ENCODE results near the gene ERN1.

The ERN1 gene

DNA sequence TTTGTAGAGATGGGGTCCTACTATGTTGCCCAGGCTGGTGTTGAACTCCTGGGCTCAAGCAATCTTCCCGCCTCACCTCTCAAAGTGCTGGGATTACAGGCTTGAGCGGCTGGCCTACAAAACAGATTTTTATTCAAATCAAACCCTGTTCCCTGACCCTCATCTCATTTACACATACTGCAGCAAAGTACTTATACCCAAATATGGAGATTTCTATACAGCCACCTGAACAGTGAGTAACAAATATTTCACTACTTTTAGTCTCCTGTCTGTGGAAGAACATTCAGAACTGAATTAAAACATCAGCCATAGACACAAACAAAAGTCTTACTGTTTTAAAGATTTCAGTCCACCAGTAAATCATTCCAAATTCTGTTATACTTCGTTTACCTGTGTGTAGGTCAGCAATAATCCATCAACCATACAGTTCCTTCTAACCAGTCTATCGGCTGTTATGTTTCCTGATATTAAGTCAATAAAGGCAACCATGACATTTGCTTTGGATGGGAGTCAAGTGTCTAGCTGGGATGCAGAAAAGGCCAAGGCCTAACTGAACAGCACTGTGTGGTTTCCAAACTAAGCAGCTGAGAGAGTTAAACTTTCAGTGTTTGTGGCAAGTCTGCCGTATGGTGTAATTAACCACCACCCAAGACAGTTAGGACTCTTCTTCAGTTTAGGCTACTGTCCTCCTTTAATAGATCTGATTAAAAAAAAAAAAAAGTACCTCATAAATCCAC lies 22.3 kb downstream of the ERN1 start:
- no peak for DNase-seq

DNA sequence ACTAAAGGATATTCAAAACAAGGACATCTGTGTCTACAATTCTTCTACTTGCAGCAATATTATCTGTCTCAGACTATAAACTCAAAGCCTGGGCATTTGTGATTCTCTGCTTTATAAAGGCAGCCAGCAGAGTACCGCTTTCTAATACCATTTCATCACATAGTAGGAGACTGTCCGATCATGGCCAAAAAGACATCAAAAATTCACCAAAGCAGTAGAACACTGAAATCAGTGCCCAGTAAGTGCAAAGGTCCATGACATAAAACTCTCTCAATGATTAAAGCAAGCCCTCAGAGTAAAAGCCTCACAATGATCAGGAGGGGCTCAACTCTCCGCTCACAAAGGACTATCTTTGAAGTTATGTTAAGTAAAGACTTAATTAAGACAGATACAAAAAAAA lies 23.0 kb downstream of the ERN1 start:
- no peak for DNase-seq

DNA sequence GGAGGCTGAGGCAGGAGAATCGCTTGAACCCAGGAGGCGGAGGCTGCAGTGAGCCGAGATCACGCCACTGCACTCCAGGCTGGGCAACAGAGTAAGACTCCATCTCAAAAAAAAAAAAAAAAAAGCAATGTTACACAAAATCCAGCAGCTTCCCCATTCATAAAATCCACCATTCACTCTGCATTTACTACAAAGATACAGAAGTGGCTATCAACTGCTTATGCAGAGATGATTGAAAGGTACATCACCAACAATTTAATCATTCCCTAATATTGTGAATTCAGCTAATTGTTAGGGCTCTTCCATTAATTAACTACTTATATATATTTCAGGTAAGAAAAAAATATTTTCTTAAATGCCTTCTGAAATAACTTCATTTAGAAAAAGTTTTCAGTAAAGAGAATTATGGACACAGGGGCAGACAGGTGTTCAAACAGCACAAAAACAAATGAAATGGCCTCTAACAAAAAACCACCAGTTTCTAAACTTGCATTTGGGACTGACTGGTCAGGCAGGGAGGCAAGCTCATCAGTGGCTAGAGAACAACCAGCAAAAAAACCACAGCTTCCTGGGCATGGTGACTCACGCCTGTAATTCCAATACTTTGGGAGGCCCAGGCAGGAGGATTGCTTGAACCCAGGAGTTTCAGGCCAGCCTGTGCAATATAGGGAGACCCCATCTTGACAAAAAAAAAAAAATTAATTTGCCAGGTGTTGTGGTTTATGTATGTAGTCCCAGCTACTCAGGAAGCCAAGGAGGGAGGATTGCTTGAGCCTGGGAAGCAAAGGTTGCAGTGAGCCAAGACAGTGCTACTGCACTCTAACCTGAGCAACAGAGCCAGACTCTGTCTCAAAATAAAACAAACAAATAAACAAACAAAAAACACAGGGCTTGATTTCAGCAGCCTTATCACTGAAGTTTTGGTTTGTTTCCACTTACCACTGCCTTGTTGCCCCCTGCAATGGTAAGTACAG lies 26.3 kb downstream of the ERN1 start:
- peak; percentile 55 for DNase-seq

DNA sequence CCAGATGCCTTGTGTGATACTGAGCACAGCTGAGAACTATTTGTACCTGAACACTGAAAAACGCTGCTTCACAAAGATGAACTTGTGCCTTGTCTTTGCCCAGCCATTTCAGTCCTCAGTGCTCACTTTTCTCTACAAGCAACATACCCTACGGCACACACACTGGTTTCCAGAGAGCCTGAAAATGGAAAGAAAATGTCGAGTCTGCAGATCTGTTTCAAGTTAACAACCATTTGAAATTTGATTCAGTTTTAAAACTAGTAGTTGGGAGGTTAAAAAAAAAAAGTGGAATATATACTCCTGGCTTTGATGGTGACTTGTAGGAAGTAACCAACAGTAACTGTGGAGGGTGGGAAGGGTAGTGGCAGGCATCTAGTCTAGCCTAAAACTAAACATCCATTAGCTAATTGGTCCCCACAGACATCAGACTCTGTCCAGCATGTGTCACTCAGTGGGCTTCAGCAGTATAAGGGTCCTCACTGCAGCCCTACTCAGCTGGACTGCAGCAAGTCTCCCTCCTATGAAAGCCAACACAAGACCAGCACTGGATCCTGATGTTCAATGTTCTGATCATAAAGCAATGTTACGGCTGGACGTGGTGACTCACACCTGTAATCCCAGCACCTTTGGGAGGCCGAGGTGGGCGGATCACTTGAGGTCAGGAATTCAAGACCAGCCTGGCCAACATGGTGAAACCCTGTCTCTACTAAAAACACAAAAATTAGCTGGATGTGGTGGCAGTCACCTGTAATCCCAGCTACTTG lies 27.1 kb downstream of the ERN1 start:
- no peak for DNase-seq

DNA sequence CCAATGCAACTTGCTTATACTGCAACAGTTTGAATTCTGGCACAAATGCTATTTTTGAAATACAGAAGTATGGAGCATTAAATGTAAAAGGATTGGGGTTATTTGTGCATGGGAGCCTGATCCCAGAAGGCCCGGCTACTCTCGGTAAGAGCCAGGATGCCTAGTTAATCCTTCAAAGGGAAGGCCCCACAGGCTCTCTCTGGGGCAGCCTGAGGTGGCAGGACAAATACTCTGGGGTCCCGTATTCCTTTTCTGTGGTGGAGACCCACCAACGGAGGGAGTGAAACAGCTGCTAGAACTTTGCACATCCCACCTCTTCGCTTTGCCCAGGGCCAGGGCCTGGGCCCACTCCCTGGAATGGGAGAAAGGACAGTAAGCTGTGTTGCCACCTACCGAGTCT lies 30.4 kb downstream of the ERN1 start:
- no peak for DNase-seq

DNA sequence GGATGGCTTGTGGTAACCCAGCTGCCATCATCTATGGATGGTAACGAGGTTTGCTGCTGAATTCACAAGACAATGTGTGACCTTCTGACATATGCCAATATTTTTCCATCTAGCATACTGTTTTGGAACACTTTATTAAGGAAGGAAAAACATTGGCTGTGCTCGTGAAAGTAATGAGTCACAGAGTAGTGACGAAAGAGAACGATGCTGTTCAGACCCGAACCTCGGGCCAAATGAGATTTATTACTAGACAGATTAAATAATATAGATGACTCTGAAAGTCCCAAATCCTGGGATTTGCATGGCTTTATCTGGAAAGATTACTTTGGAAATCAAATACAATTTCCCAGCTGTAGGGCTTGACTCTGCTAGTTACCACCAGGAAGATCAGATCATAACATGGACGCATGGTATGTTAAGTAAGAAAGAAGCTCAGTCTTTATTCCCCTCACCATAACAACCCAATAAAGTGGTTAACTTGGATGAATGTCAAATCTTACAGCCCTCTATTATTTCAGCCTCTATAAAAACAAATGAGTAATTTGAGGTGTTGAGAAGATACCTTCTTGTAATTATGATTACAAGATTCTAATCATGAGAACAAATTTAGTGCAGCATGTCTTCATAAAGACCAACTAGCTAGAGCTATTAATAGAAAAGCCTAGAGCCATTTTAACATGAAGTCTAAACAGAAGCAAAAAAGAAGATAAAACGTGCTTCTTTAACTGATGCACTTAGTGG lies 32.6 kb downstream of the ERN1 start:
- no peak for DNase-seq

DNA sequence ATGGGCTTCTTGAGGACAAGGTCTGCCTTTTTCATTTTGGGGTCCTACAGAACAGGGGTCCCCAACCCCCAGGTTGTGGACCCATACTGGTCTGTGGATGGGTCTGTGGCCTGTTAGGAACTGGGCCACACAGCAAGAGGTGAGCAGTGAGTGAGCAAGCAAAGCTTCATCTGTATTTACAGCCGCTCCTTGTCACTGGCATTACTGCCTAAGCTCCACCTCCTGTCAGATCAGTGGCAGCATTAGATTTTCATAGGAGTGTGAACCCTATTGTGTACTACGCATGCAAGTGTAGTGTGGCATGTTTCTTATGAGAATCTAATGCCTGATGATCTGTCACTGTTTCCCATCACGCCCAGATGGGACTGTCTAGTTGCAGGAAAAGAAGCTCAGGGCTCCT lies 33.9 kb downstream of the ERN1 start:
- no peak for DNase-seq

DNA sequence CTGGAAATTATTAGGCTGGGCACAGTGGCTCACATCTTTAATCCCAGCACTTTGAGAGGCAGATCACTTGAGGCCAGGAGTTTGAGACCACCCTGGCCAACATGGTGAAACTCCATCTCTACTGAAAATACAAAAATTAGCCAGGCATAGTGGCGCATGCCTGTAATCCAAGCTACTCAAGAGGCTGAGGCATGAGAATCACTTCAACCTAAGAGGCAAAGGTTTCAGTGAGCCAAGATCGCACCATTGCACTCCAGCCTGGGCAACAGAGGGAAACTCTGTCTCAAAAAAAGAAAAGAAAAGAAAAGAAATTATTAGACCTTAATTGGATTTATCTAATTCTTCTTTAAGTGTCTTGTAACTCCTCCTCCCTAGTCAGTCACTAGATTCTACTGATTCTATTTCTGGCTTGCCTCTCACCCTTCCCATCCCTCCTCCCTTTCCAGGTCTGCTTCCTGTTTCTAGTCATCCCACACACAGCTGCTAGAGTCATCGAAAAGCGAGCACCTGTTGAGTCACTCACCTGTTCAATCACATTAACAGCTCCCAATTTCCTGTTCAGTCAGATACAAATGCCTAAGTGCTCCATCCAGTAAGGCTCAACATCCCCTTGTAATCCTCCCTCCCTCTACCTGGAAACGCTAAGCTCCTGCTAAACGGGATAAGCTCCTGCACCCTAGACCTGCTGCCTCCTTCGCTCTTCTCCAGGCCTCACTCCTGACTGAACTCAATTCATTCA lies 34.6 kb downstream of the ERN1 start:
- DNase-seq = peak; percentile 26

DNA sequence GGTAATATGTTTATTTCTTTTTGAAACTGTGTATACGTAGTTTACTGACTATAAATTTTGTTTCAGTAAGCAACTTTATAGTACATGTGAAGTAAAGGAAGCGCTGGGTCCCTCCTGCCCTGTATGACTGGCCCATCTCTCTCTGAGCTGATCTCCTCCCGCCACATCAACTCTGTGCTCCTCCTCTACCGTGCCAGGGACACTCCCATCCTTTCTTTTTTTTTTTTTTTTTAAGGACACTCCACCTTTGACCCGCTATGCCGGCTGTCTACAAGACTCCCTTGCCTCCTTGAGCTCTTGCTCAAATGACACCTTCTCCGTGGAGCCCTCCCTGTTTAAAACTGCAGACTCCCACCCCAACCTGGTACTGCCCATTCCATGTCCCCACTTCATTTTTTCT lies 35.5 kb downstream of the ERN1 start:
- no peak for DNase-seq

DNA sequence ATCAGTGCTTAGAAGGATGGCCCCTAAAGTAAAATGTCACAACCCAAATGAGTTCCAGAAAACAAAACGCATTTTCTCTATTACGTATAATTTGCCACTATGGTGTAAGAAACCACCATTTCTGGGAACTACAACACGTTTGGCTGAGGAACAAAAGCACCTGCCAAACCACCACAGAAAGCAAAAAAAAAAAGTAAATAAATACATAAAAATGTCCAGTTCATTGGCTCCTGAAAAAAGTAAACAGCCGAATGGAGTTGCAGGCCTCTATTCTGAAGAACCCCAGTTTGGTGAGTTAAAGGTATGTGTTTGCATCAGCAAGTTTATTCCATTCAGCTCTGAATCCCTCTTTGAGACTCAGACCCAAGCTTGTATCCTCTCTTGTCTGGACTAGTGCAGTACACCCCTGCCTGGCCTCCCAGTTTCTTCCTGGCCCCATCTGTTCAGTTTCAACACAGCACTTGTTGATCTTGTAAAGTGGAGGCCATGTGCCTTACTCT lies 36.9 kb downstream of the ERN1 start:
- peak; percentile 27 for DNase-seq

DNA sequence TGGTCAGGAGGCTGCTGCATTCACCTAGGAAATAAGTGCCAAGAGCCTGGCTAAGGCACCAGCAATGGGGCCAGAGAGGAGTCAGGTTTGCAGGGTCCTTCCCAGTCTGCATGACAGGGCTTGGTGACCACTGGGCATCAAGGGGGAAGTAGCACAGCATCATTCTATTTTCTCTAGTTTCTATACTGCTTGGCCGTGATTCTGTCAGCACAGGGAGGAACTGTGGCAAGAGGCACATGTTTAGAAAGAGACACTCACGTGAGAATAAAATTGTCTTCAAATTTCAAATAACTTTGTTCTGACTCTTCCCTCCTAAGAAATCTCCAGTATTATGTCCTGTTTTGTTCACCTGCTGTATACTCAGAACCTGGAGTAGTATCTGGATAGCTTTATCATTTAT lies 37.8 kb downstream of the ERN1 start:
- DNase-seq = no peak

DNA sequence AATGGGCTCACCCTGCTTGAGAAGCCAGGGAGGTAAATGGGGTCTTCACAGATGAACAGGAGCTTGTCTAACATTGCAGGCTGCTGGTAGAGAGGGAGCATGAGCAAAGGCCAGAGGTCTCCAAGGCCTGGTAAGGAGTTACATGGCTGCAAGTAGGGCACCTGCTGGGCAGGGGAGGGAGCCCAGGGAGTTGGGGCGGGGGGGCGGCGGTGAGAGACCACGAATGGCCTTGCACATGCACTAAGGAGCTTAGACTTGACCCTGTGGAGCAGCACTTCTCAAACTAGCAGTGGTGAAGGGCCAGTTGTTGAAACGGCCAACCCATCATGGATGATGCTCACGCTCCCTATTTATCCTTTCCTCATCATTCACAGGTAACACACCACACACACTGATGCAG lies 38.4 kb downstream of the ERN1 start:
- no peak for DNase-seq

DNA sequence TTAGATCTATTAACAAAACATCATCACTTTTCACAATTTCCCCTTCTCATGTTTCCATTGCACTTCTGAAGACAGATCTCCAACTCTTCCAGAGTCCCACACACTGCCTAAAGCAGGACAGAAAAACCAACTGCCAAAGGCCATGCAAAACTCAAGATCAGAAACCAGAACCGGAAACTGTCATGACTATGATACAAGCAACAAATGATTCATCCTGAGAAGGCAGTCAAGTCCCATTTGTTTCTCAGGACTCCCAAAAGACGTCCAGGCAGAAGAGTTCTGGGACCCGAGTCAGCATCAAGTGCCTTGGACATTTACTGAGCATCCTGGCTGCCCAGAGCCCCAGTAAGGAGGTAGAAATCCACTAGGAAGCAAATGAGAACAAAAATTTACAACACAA lies 38.8 kb downstream of the ERN1 start:
- peak; percentile 80 for DNase-seq

DNA sequence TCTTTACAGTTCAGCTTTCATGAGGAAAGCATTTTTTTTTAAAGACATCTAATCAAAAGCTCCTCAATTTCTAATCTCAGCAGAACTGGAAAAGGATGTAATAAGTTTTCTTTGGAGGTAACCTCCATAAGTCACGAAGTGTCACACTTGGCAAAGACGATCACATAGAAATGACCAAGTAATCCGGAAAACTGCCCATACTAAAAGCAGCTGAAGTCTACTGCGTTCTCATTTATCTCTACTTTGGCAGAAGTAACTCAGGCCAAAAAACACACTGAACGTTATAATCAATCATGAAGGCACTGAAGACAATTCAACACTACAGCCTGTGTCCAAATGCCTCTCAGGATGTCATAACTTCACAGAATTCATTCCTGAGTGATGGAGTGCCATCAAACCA lies 39.8 kb downstream of the ERN1 start:
- DNase-seq = no peak

DNA sequence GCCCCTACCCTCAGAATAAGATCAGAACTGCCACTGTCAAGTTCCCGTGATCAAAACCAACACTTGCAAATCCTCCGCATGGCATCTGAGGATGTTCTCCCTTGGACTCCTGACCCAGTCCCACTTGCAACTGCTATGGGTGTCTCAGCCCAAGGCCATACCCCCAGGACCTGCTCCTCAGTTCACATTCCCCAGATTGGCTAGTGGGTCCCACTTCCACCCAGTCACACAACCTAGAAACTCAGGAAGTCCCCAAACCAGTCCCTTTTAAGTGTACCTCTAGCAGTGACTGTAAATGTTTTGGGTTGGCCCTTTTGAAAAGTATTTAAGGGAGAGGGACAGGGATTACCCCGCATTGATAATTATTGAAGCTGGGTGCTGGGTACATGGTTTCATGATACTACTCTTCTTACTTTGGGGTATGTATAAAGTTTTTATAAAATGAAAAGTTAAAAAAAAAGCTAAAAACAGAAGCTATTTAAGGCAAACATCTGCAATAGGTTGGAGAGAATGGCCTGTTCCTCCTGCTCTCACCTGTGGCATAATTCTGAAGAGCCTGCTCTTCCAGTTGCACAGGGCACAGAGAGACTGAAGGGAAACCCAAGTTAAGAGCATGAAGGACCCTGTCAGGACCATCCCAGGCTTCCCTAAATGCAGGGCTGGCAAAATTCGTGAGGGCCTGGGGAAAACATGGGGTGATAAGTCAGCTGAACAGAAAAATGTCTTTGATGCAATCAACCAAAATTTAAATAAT lies 42.5 kb downstream of the ERN1 start:
- no peak for DNase-seq

DNA sequence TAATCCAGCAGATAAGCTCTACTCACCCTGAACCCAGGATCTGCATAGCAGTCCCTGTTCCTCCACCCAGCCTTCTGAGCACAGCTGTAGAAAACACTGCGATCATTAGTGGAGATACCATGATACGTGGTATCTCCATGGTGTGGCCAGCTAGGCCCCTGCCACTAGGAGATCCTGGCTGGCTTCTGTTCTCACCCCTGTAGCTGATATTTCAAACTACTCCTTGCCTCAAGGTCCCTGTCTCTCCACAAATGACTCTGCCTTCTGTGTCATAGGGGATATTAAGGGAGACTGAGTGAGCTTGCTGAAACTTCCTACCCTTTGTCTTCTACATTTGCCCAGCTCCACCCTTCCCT lies 44.3 kb downstream of the ERN1 start:
- DNase-seq = peak; percentile 36

DNA sequence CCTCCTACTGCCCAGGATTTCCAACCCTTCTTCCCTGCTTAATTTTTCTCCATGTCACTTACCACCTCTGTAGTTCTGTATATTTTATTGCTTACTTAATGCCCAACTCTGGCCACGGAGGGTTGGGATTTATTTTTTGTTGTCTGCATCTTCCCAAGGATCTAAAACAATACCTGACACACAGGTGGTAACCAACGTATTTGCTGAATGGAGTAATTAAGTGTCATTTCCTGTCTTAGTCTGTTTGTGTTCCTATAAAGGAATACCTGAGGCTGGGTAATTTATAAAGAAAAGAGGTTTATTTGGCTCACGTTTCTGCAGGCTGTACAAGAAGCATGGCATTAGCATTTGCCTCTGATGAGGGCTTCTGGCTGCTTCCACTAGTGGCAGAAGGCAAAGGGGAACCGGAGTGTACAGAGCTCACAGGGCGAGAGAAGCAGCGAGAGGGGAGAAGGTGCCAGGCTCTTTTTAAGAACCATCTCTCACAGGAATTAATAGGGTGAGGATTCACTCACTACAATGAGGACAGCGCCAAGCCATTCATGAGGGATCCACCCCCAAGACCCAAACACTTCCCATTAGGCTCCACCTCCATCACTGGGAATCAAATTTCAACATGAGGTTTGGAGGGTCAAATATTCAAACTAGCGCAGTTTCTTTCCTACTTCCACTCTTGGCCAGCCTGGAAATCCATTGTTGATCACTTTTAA lies 44.8 kb downstream of the ERN1 start:
- no peak for DNase-seq

DNA sequence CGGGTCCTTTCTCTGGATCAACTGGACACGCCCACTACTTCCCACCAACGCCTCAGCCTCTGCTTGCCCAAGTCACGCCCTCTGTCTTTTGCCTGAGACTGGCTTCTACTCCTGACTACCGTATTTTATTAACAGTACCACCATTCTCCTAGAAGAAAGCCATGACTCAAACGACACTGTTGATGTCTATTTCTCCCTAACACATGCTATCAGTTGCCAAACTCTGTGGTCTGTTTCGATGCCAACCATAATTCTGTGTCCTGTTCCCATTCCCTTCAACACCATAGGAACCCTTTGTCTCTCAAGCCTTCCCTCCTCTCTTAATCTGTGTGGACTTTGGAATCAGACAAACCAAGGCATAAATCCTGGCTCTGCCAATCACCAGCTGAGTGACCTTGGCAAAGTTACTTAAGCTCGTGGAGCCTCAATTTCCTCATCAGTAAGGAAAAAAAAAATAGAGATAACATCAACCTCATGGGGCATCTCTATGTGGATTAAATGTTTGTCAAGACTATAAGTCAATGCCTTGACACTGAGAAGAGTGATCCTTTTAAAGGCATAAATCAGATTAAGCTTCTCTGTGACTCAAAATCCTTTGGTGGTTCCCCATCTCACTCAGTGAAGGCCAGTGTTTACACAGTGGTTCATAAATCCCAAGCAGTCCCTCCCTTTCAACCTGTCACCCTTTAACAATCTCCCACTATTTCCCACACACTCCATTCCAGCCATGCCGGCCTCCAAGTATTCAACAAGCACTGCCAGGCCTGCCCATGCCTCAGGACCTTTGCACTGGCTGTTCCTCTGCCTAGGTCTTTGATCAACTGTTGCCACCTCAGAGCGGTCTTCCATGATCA lies 45.6 kb downstream of the ERN1 start:
- no peak for DNase-seq

DNA sequence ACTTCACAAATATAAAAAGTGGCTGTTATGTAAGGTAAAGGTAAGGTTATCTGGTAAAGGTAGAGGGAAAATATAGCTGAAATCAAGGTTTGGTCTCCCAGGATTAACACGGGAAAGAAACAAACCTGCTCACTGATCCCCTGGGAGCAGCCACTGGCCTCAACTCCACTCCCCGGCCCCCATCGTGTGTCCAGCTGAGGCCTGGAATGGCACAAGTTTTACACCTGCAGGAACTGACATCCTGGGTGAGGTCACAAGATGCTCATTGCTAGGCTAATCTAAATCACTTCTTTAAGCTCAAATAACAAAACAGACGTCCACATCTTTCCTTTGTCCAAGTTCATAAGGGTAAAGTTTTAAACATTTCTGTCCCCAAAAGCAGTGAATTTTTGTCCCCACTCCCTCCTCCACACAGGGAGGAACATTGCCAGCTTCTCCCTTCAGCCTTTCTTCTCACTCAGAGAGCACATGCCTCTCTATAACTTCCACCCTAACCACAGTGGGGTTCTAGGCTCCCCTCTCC lies 46.3 kb downstream of the ERN1 start:
- DNase-seq = no peak

Measured in activated CD4-positive, alpha-beta T cell treated with anti-CD3 and anti-CD28 coated beads, Interleukin-2, Interleukin-6, amounts not matched to agents 100 ng/mL and 50 ng/mL, durations not matched to agents 16 hours and 8 hours (primary cell).